NCI-H2227 (cell line): ENCODE data around the gene SERPINC1.
"Not testable (repeated sequence)": the region's sequence is repeated elsewhere in the genome, so short reads cannot be mapped to it uniquely, and the experiment has no call there.

Experiments
- DNase-seq: peaks from one replicate; lab custom pipeline; 2025; ENCODE audit not compliant: unreplicated experiment; lab: John Stamatoyannopoulos, UW

SERPINC1 gene

GRCh38 chr1:173893611-173894010, 23.5 kb downstream of the SERPINC1 start:
- DNase-seq: no peak

- no peak for DNase-seq
Observed at GRCh38 chr1:173889885-173890284, 27.2 kb downstream of the SERPINC1 start.

GRCh38 chr1:173888749-173889148, 28.4 kb downstream of the SERPINC1 start:
- no peak for DNase-seq

GRCh38 chr1:173887627-173888026, 29.5 kb downstream of the SERPINC1 start:
- DNase-seq: no peak

GRCh38 chr1:173886746-173887611, 30.1 kb downstream of the SERPINC1 start:
- no peak for DNase-seq

- DNase-seq: no peak
Observed at GRCh38 chr1:173884701-173885100, 32.4 kb downstream of the SERPINC1 start.

- DNase-seq: not testable (repeated sequence)
Observed at GRCh38 chr1:173881117-173881516, 36.0 kb downstream of the SERPINC1 start.

GRCh38 chr1:173878251-173878650, 38.9 kb downstream of the SERPINC1 start:
- DNase-seq: no peak

GRCh38 chr1:173876732-173877131, 40.4 kb downstream of the SERPINC1 start:
- no peak for DNase-seq

- no peak for DNase-seq
Observed at GRCh38 chr1:173871500-173871899, 45.6 kb downstream of the SERPINC1 start.

- no peak for DNase-seq
Observed at GRCh38 chr1:173871091-173871490, 46.0 kb downstream of the SERPINC1 start.

- no peak for DNase-seq
Observed at GRCh38 chr1:173870252-173871075, 46.7 kb downstream of the SERPINC1 start.

- DNase-seq: no peak
Observed at GRCh38 chr1:173869021-173869359, 48.1 kb downstream of the SERPINC1 start.

- DNase-seq: peak; percentile 93
Observed at GRCh38 chr1:173868266-173869020, 48.7 kb downstream of the SERPINC1 start, which contains the start of gene ZBTB37. ZBTB37 (plus strand) TSS chr1:173868380; CDS start chr1:173870226, 1,846 bp downstream.

GRCh38 chr1:173867753-173868265, 49.3 kb downstream of the SERPINC1 start, which contains the start of gene GAS5:
GAS5 (minus strand) TSS chr1:173867989.
- DNase-seq: peak; percentile 99

- no peak for DNase-seq
Observed at GRCh38 chr1:173867141-173867752, 49.9 kb downstream of the SERPINC1 start.

- no peak for DNase-seq
Observed at GRCh38 chr1:173866413-173867115, 50.6 kb downstream of the SERPINC1 start.

GRCh38 chr1:173865468-173866164, 51.5 kb downstream of the SERPINC1 start:
- DNase-seq: no peak

GRCh38 chr1:173864179-173864867, 52.8 kb downstream of the SERPINC1 start:
- DNase-seq: no peak
